ENCODE measurements around the gene TTYH3.

TTYH3 gene

GRCh38 chr7:2623698-2624014, 8.1 kb upstream of the TTYH3 start:
- H3K4me2 ChIP-seq (ENCODE audit: low read length): no peak overlapping the region
- no peak overlapping the region for H3K4me3 ChIP-seq (ENCODE audit: low read length)
- H4K20me1 ChIP-seq (ENCODE audit: control insufficient read depth, insufficient read depth, low read depth, low read length): no peaks in the 10 kb centered on the region
- TF ChIP-seq EZH2phosphoT487 (IDR thresholded peaks at IDR 0.05; ENCODE audit: borderline replicate concordance, low read length) (no peak), CTCF (IDR thresholded peaks at IDR 0.05; ENCODE audit: low read depth, low read length, poor library complexity, severe bottlenecking) (no peak)
- peaks cover 36% of the 10 kb centered on the region for H3K4me1 ChIP-seq (ENCODE audit: control insufficient read depth, low read length)
- peaks cover 4% of the 10 kb centered on the region for H3F3A ChIP-seq (ENCODE audit: control insufficient read depth, insufficient read depth)
- no peaks in the 10 kb centered on the region for H3K9me2 ChIP-seq (replicated peaks; ENCODE audit: control insufficient read depth, low read length)
- no peaks in the 10 kb centered on the region for H3K9me3 ChIP-seq (ENCODE audit: control insufficient read depth, insufficient read depth, low read length)
- H3K27ac ChIP-seq (ENCODE audit: low read depth, low read length): no peak overlapping the region
- H3K27me3 ChIP-seq (ENCODE audit: control insufficient read depth, low read length): peaks cover 22% of the 10 kb centered on the region
- no peaks in the 10 kb centered on the region for H3K36me3 ChIP-seq (ENCODE audit: control insufficient read depth, low read length)
- H3K79me2 ChIP-seq (ENCODE audit: control insufficient read depth, low read length): no peaks in the 10 kb centered on the region

DNA sequence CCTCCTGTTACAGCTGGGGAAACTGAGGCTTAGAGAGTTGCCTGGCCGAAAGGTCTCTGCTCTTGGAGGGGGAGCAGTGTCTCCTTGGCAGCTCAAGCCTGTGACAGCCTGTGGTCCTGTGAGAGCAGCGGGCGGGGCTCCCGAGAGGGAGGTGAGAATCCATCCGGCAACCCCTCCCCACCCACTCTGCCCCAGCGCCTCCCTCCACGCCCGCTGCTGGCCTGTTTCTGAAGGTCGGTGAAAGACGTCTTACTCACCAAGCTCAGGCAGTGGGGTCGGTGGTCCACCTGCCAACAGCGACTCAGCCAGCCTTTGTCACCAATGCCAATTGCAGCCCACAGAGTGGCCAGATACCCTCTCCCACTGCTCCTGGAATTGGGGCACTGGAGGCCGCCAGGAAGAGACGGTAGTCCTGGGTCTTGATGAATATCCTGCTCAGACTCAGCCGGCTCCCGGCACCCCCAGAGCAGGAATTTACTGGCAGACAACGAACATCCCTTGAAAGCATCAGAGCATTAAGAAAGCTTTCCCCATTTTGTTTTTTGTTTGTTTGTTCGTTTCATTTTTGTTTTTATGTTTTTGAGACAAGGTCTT, 7.4 kb upstream of the TTYH3 start:
- no peak overlapping the region for H3K4me3 ChIP-seq (ENCODE audit: low read length)
- no peaks in the 10 kb centered on the region for H3K36me3 ChIP-seq (ENCODE audit: control insufficient read depth, low read length)
- no peaks in the 10 kb centered on the region for H3K9me2 ChIP-seq (replicated peaks; ENCODE audit: control insufficient read depth, low read length)
- H3K4me2 ChIP-seq (ENCODE audit: low read length): no peak overlapping the region
- no peaks in the 10 kb centered on the region for H4K20me1 ChIP-seq (ENCODE audit: control insufficient read depth, insufficient read depth, low read depth, low read length)
- no peak overlapping the region for H3K27ac ChIP-seq (ENCODE audit: low read depth, low read length)
- H3K9me3 ChIP-seq (ENCODE audit: control insufficient read depth, insufficient read depth, low read length): no peaks in the 10 kb centered on the region
- no peaks in the 10 kb centered on the region for H3K79me2 ChIP-seq (ENCODE audit: control insufficient read depth, low read length)
- H3K4me1 ChIP-seq (ENCODE audit: control insufficient read depth, low read length): peaks cover 36% of the 10 kb centered on the region
- TF ChIP-seq EZH2phosphoT487 (IDR thresholded peaks at IDR 0.05; ENCODE audit: borderline replicate concordance, low read length) (no peak), CTCF (IDR thresholded peaks at IDR 0.05; ENCODE audit: low read depth, low read length, poor library complexity, severe bottlenecking) (no peak)
- H3K27me3 ChIP-seq (ENCODE audit: control insufficient read depth, low read length): peaks cover 24% of the 10 kb centered on the region
- H3F3A ChIP-seq (ENCODE audit: control insufficient read depth, insufficient read depth): no peaks in the 10 kb centered on the region

- Histone ChIP-seq H3K9me2 (replicated peaks; ENCODE audit: control insufficient read depth, low read length) (no peaks in the 10 kb centered on the region), H3K79me2 (ENCODE audit: control insufficient read depth, low read length) (no peaks in the 10 kb centered on the region), H3K27ac (ENCODE audit: low read depth, low read length) (no peak overlapping the region), H4K20me1 (ENCODE audit: control insufficient read depth, insufficient read depth, low read depth, low read length) (no peaks in the 10 kb centered on the region), H3K4me3 (ENCODE audit: low read length) (no peak overlapping the region), H3F3A (ENCODE audit: control insufficient read depth, insufficient read depth) (no peaks in the 10 kb centered on the region), H3K4me1 (ENCODE audit: control insufficient read depth, low read length) (peaks cover 21% of the 10 kb centered on the region), H3K4me2 (ENCODE audit: low read length) (no peak overlapping the region), H3K9me3 (ENCODE audit: control insufficient read depth, insufficient read depth, low read length) (no peaks in the 10 kb centered on the region), H3K27me3 (ENCODE audit: control insufficient read depth, low read length) (peaks cover 24% of the 10 kb centered on the region), H3K36me3 (ENCODE audit: control insufficient read depth, low read length) (no peaks in the 10 kb centered on the region)
- TF ChIP-seq EZH2phosphoT487 (IDR thresholded peaks at IDR 0.05; ENCODE audit: borderline replicate concordance, low read length): no peak
- TF ChIP-seq CTCF (IDR thresholded peaks at IDR 0.05; ENCODE audit: low read depth, low read length, poor library complexity, severe bottlenecking): no peak
Measured at GRCh38 chr7:2626498-2627117, 5.2 kb upstream of the TTYH3 start.

Data from DOHH2 (cell line).